HG02973 (cell line): Measurements from ENCODE around the gene F10.

ENCODE experiments used
- ATAC-seq: cut with Tn5 transposase; IDR thresholded peaks from one replicate; pipeline ENCODE4 v1.9.1; 2021; ENCODE audit warnings: moderate library complexity; ENCODE audit not compliant: unreplicated experiment

The F10 gene

DNA sequence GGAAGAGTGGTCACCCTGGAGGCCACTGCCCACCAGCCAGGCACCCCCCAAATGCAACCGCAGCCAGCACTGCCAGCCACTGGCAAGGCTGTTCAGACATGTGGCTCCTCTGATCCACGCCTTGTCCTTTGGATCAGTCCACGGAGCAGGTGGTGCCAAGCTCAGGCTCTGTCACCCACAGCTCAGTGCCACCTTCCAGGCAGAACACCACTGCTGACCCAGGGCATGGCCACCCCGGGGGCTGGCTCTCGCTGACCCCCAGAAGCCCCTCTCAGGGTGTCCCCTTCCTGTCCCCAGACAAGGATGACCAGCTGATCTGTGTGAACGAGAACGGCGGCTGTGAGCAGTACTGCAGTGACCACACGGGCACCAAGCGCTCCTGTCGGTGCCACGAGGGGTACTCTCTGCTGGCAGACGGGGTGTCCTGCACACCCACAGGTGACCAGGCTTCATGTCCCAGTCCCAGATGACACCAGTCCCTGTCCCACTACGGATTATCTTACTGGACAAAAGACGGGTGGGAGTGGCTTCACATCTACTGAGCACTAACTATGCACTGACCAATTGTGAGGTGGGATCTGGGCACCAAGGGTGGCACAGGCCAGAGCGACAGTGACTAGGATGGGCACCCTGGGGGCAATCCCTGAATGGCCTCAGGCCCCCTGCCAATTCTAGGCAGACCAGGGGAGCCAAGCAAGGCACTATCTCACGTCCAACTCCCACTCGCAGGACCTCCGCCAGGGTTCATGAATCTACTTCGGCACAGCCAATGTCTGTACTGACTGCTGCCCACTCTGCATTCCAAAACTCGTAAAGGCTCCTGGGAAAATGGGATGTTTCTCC lies 7.0 kb upstream of the F10 start:
- no peak for ATAC-seq

- no peak for ATAC-seq
Observed at GRCh38 chr13:113116206-113116800, 6.3 kb upstream of the F10 start.

- ATAC-seq, result no peak
Observed at GRCh38 chr13:113116871-113117271, 5.7 kb upstream of the F10 start.

GRCh38 chr13:113117335-113117872 lies 5.2 kb upstream of the F10 start:
- no peak for ATAC-seq

- no peak for ATAC-seq
Observed at GRCh38 chr13:113117911-113118260, 4.7 kb upstream of the F10 start.

GRCh38 chr13:113118261-113119021 lies 4.2 kb upstream of the F10 start:
- ATAC-seq, result no peak

GRCh38 chr13:113119166-113119821 lies 3.3 kb upstream of the F10 start:
- no peak for ATAC-seq

GRCh38 chr13:113119822-113120189 lies 2.8 kb upstream of the F10 start:
- no peak for ATAC-seq

- no peak for ATAC-seq
Observed at GRCh38 chr13:113120300-113121182, 2.1 kb upstream of the F10 start.

DNA sequence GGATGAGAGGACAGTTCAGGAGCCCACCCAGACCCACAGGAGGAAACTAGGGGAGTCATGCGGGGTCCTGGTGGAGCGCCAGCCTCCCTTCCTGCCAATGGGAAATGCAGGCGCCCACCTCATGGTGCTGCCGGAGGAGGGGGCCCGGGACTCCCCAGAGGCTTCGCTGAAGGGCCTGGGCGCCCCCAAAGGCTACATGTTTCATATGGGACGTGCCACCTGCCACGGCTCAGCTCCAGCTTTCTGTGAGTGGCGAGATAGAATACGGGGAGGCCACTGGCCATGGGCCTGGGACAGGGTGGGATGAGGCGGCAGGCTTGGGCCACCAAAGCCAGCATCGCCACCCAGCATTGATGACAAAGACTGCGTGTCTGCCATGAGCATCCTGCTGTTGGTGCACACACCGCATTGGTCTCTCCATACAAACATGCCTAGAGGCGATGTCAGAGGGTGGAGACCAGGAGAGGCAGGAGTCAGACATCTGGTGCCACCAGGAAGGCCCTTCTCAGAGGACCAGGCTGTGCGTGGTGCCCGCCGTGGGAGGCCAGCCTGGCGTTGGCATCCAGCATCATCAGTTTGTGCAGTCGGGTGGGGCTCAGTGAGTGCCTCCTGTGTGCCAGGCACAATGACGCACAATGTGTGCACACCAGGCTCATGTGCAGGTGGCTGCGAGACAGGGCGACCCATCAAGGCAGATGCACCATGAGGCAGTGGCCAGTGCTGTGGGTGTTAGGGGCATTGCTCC lies 1.2 kb upstream of the F10 start:
- ATAC-seq, result no peak

DNA sequence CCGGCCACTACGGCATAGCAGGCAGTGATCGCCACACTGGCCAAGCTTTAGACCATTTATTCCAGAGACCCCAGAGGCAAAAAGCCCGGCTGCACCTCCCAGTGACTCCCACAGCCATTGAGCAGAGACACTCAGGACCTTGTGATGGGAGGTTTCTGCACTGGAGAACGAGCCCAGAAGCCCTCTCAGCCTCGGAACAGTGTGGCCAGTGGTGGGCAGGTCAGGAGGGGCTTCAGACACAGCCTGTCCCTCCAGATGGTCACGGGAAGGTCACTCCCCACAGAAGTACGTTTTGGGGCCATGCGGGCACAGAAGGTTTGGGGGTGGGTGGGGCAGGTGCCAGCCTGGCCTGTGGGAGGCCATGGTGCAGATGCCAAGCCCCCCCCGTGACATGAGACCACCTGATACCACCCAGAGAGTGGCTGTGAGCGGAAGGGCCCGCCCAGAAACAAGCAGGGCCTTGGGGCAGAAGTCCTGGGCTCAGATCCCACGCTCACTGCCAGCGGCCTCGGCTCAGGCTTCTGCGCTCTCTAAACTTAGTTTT lies 599 bp upstream of the F10 start:
- no peak for ATAC-seq

- no peak for ATAC-seq
Observed at GRCh38 chr13:113123226-113124201, 915 bp downstream of the F10 start.

DNA sequence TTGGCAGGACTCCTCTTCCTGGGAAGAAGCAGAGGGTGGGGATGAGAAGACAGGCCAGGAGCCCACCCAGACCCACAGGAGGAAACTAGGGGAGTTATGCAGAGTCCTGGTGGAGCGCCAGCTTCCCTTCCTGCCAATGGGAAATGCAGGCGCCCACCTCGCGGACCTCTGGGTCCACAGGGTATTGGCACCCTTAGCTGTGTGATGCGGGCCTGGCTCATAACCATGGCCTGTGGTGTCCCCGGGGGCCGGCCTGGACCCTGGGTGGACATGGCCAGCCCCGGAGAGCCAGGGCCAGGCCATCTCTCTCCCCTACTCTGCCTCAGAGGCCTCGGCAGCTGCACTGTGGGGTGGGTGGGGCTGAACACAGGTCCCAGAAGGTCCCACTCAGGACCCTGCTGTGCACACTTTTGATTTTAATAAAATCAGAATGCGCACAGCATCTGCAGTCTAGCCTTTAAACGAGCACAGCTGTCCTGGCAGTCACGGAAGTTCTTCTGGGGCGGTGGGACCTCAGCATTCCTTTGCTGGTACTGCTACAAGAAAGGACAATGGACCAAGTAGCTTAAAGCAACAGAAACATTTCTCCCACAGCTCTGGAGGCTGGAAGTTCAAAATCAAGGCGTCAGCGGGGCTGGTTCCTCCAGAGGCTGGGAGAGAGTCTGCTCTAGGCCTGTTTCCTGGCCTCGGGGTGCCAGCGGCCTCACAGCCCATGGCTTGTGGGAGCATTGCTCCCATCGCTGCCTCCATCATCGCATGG lies 1.8 kb downstream of the F10 start:
- ATAC-seq, result no peak

DNA sequence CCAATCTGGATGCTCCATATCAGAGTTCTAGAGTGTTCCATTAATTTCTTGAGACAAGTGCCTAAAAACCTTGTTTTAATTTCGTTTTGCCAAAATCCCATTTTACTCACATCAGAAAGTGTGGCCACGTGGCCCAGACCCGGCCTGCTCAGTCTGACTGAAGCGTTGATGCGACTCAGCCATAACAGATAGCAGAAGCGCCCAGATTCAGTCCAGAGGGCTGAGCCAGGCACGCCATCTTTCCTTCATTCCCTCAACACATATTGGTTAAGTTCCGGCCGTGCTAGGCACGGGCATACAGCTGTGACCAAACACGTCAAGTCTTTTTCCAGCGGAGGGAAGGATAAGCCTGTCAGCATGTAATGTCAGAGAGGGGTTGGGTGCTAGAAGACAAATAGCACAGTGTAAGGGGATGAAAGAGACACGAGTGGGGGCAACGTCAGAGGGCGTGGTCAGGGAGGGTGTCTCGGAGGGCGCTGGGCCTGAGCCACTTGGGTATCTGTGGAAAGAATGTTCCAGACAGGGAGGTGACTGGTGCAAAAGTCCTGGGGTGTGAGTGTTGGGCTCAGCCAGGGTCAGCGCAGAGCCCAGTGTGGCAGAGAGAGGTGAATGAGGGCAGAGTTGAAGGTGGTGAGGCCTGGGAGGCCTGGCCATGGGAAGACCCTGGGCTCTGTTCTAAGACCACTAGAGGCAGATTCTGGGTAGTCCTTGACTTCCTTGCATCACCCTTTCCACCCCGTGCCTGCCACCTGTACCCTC lies 3.1 kb downstream of the F10 start:
- no peak for ATAC-seq

GRCh38 chr13:113126265-113127150 lies 3.9 kb downstream of the F10 start:
- ATAC-seq, result no peak

- ATAC-seq, result no peak
Observed at GRCh38 chr13:113129480-113129879, 6.9 kb downstream of the F10 start.
